CD4-positive, alpha-beta T cell (primary cell): ENCODE results near the gene ATP6V0D1. TPM values are rescaled to one million over a fixed set of nuclear protein-coding genes. Genes with fewer than 3 reads are reported as not detected.
A peak's percentile ranks its signal among the peaks of the same experiment; 100 is the strongest.

Experiments
- ATAC-seq: fragments of 200-7000 bp; cut with Tn5 transposase; one replicate; pipeline ENCODE4 v1.10.0; 2022; ENCODE audit warnings: mild to moderate bottlenecking; ENCODE audit not compliant: poor library complexity
- CTCF ChIA-PET: fragments of 350-600 bp; sonication (Branson Sonifier 250); formaldehyde crosslinking; loops from one replicate; lab custom pipeline; 2021; ENCODE audit warnings: antibody characterized with exemption, inconsistent platforms; lab: Charles Lee
- POLR2A ChIA-PET: fragments of 350-600 bp; sonication (Branson Sonifier 250); formaldehyde crosslinking; loops from one replicate; lab custom pipeline; 2021; ENCODE audit warnings: antibody characterized with exemption, inconsistent platforms; lab: Charles Lee
- DNase-seq, 14 experiments: peaks; one replicate each; pipeline ENCODE4 v3.0.0-alpha.2; 2013 to 2020; ENCODE audit warnings: mixed read lengths in 2 of 14
- H3K27ac ChIP-seq, 2 donors: one replicate each; pipeline versions ENCODE4 v1.5.1 to v1.7.0; 2013; ENCODE audit warnings: low read length in 2 of 2, low read depth in 1 of 2, mild to moderate bottlenecking in 1 of 2
- H3K27me3 ChIP-seq, 2 experiments: 1 replicate in 1 of 2; 2 replicates in 1 of 2; pipeline versions ENCODE4 v1.6.1 to v1.7.0; 2013; ENCODE audit warnings: low read length in 2 of 2, control low read depth in 1 of 2, mild to moderate bottlenecking in 1 of 2, moderate library complexity in 1 of 2; ENCODE audit not compliant: insufficient read depth in 2 of 2, control insufficient read depth in 1 of 2
- H3K36me3 ChIP-seq: one replicate; pipeline ENCODE4 v1.6.1; 2013; ENCODE audit warnings: low read length, control low read depth; ENCODE audit not compliant: insufficient read depth
- H3K4me1 ChIP-seq: one replicate; pipeline ENCODE4 v1.6.1; 2013; ENCODE audit warnings: low read length, control low read depth; ENCODE audit not compliant: insufficient read depth
- H3K4me3 ChIP-seq: one replicate; pipeline ENCODE4 v1.5.1; 2013; ENCODE audit warnings: mild to moderate bottlenecking, low read length, moderate library complexity
- H3K9me3 ChIP-seq, 2 experiments: 1 replicate in 1 of 2; 2 replicates in 1 of 2; pipeline versions ENCODE4 v1.6.1 to v1.7.0; 2013; ENCODE audit warnings: low read length in 2 of 2, mild to moderate bottlenecking in 2 of 2, control low read depth in 1 of 2, moderate library complexity in 1 of 2; ENCODE audit not compliant: control insufficient read depth in 1 of 2, insufficient read depth in 1 of 2
- H3K27ac Mint-ChIP-seq: one replicate; pipeline ENCODE4 v1.8.0; 2020; ENCODE audit warnings: mixed read lengths
- H3K27me3 Mint-ChIP-seq: one replicate; pipeline ENCODE4 v1.8.0; 2021; ENCODE audit warnings: mixed read lengths
- H3K36me3 Mint-ChIP-seq: one replicate; pipeline ENCODE4 v1.8.0; 2021; ENCODE audit warnings: low read depth, mixed read lengths
- H3K4me1 Mint-ChIP-seq: one replicate; pipeline ENCODE4 v1.8.0; 2021; ENCODE audit warnings: low read depth, mixed read lengths
- H3K4me3 Mint-ChIP-seq: one replicate; pipeline ENCODE4 v1.8.0; 2020; ENCODE audit warnings: mild to moderate bottlenecking, mixed read lengths
- H3K9me3 Mint-ChIP-seq: one replicate; pipeline ENCODE4 v1.8.0; 2020; ENCODE audit warnings: mixed read lengths
- CTCF ChIP-seq: fragments of 200-600 bp; IDR thresholded peaks from one replicate; pipeline ENCODE4 v1.8.0; 2022; ENCODE audit warnings: antibody characterized with exemption, mild to moderate bottlenecking
- intact Hi-C, 2 experiments: fragments of 100-400 bp; cut with DNase I in 1 of 2; cut with micrococcal nuclease in 1 of 2; formaldehyde crosslinking; loops; one replicate each; pipeline versions ENCODE4 v1.15.1 to v1.9.0; 2023 to 2025; cut with DNase I, micrococcal nuclease
- total RNA-seq, 174 experiments: library from RNA in 2 of 174; stranded (reverse) in 2 of 174; gene quantifications; one replicate each; pipeline ENCODE4 v1.2.3 and lab custom pipeline; 2021 to 2026

The ATP6V0D1 gene
- total RNA-seq, 2 experiments from 2014 or later: 39.4 to 41.7 TPM

- DNase-seq (no peak), ATAC-seq (no peak)
- TF ChIP-seq CTCF: no peak
- Histone ChIP-seq H3K27me3 (no peaks in the 10 kb centered on the region), H3K36me3 (peaks cover 53% of the 10 kb centered on the region), H3K4me3 (no peak overlapping the region), H3K9me3 (no peaks in the 10 kb centered on the region), H3K27ac (no peak overlapping the region), H3K4me1 (no peaks in the 10 kb centered on the region)
- ChIA-PET POLR2A (no interaction called here), CTCF (no interaction called here)
- Mint-ChIP-seq H3K4me1 (peaks cover 16% of the 10 kb centered on the region), H3K9me3 (no peaks in the 10 kb centered on the region), H3K27ac (peak overlapping the region; percentile 37), H3K4me3 (peak overlapping the region; percentile 7), H3K27me3 (no peaks in the 10 kb centered on the region), H3K36me3 (peaks cover 60% of the 10 kb centered on the region)
- intact Hi-C loops: loop anchor here in 1 of 2 experiments (10.0 kb wide), 1 partner anchor 309 kb away; no protein-coding TSS in a partner anchor
Observed at GRCh38 chr16:67454104-67454503, 26.9 kb downstream of the ATP6V0D1 start.

GRCh38 chr16:67451704-67452435, 29.1 kb downstream of the ATP6V0D1 start:
- H3K27me3 ChIP-seq: no peaks in the 10 kb centered on the region
- Mint-ChIP-seq H3K36me3 (peaks cover 69% of the 10 kb centered on the region), H3K4me3 (no peak overlapping the region), H3K27me3 (no peaks in the 10 kb centered on the region), H3K9me3 (no peaks in the 10 kb centered on the region), H3K27ac (no peak overlapping the region), H3K4me1 (peaks cover 9% of the 10 kb centered on the region)
- POLR2A ChIA-PET: no interaction called here
- ATAC-seq: no peak
- no peaks in the 10 kb centered on the region for H3K4me1 ChIP-seq
- H3K27ac ChIP-seq: no peak overlapping the region
- CTCF ChIA-PET: no interaction called here
- no peak for DNase-seq
- intact Hi-C loops: loop anchor here in 1 of 2 experiments (10.0 kb wide), 1 partner anchor 307 kb away; no protein-coding TSS in a partner anchor
- no peak for TF ChIP-seq CTCF
- peaks cover 0 to 4% of the 10 kb centered on the region in 2 experiments for H3K9me3 ChIP-seq
- no peak overlapping the region for H3K4me3 ChIP-seq
- peaks cover 55% of the 10 kb centered on the region for H3K36me3 ChIP-seq

GRCh38 chr16:67451061-67451703, 29.8 kb downstream of the ATP6V0D1 start:
- Mint-ChIP-seq H3K4me3 (no peak overlapping the region), H3K27me3 (no peaks in the 10 kb centered on the region), H3K27ac (no peak overlapping the region), H3K4me1 (peaks cover 3% of the 10 kb centered on the region), H3K9me3 (no peaks in the 10 kb centered on the region), H3K36me3 (peaks cover 75% of the 10 kb centered on the region)
- Histone ChIP-seq H3K27me3 (no peaks in the 10 kb centered on the region), H3K4me3 (no peak overlapping the region), H3K9me3 (peaks cover 0 to 4% of the 10 kb centered on the region in 2 experiments), H3K27ac (no peak overlapping the region), H3K36me3 (peaks cover 58% of the 10 kb centered on the region), H3K4me1 (no peaks in the 10 kb centered on the region)
- DNase-seq (no peak), ATAC-seq (no peak)
- TF ChIP-seq CTCF: no peak
- intact Hi-C loops: loop anchor here in 1 of 2 experiments (10.0 kb wide), 1 partner anchor 306 kb away; no protein-coding TSS in a partner anchor
- ChIA-PET POLR2A (no interaction called here), CTCF (no interaction called here)
